Common myeloid progenitor, CD34-positive (primary cell): Measurements from ENCODE around the gene MPPED1.

Source experiments
- CTCF ChIA-PET: fragments of 350-600 bp; sonication (Branson Sonifier 250); formaldehyde crosslinking; loops from one replicate; lab custom pipeline; 2021; ENCODE audit warnings: antibody characterized with exemption; lab: Charles Lee
- POLR2A ChIA-PET: fragments of 350-600 bp; sonication (Branson Sonifier 250); formaldehyde crosslinking; loops from one replicate; lab custom pipeline; 2021; ENCODE audit warnings: antibody characterized with exemption; lab: Charles Lee
- DNase-seq, 3 donors: peaks; one replicate each; pipeline versions ENCODE4 v3.0.0 to v3.0.0-alpha.2; 2013
- H3K27ac ChIP-seq, 2 experiments: 1 replicate in 1 of 2; 2 replicates in 1 of 2; pipeline ENCODE4 v1.7.0; 2013; ENCODE audit warnings: inconsistent platforms in 2 of 2, low read length in 2 of 2, mild to moderate bottlenecking in 2 of 2, low read depth in 1 of 2, moderate library complexity in 1 of 2; ENCODE audit not compliant: severe bottlenecking in 2 of 2, insufficient read depth in 1 of 2, poor library complexity in 1 of 2
- H3K27me3 ChIP-seq, 5 experiments: replicated peaks in 2 of 5; 1 replicate in 3 of 5; 2 replicates in 2 of 5; pipeline versions ENCODE4 v1.6.1 to v1.7.0; 2013; ENCODE audit warnings: low read length in 4 of 5, mild to moderate bottlenecking in 2 of 5, moderate library complexity in 2 of 5, inconsistent platforms in 1 of 5; ENCODE audit not compliant: insufficient read depth in 5 of 5, control insufficient read depth in 4 of 5
- H3K36me3 ChIP-seq, 4 experiments: 1 replicate in 2 of 4; 2 replicates in 2 of 4; pipeline versions ENCODE4 v1.6.1 to v1.7.0; 2013; ENCODE audit warnings: low read length in 3 of 4, control low read depth in 1 of 4, mild to moderate bottlenecking in 1 of 4; ENCODE audit not compliant: control insufficient read depth in 4 of 4, insufficient read depth in 4 of 4
- H3K4me1 ChIP-seq, 4 experiments: 1 replicate in 3 of 4; 2 replicates in 1 of 4; pipeline versions ENCODE4 v1.6.1 to v1.7.1; 2013; ENCODE audit warnings: low read length in 3 of 4, mild to moderate bottlenecking in 3 of 4, control low read depth in 1 of 4, inconsistent platforms in 1 of 4, moderate library complexity in 1 of 4; ENCODE audit not compliant: control insufficient read depth in 4 of 4, insufficient read depth in 4 of 4; ENCODE audit errors: control extremely low read depth in 1 of 4
- H3K4me3 ChIP-seq, 7 experiments: 1 replicate in 4 of 7; 2 replicates in 3 of 7; pipeline versions ENCODE4 v1.5.1 to v1.7.0; 2013; ENCODE audit warnings: mild to moderate bottlenecking in 7 of 7, low read length in 6 of 7, moderate library complexity in 6 of 7, inconsistent platforms in 2 of 7, low read depth in 2 of 7, control low read depth in 1 of 7; ENCODE audit not compliant: insufficient read depth in 4 of 7, control insufficient read depth in 1 of 7; ENCODE audit errors: extremely low read depth in 1 of 7
- H3K9me3 ChIP-seq, 5 experiments: 1 replicate in 4 of 5; 2 replicates in 1 of 5; pipeline versions ENCODE4 v1.6.1 to v1.7.1; 2013; ENCODE audit warnings: low read length in 4 of 5, mild to moderate bottlenecking in 2 of 5, inconsistent platforms in 1 of 5, low read depth in 1 of 5, moderate library complexity in 1 of 5; ENCODE audit not compliant: control insufficient read depth in 4 of 5, insufficient read depth in 2 of 5; ENCODE audit errors: control extremely low read depth in 1 of 5
- WGBS: methylation state at CpG from one replicate; pipeline ENCODE4 v1.1.5; 2013; ENCODE audit not compliant: insufficient coverage; 5-methylcytosine and 5-hydroxymethylcytosine counted together

MPPED1 gene

DNA sequence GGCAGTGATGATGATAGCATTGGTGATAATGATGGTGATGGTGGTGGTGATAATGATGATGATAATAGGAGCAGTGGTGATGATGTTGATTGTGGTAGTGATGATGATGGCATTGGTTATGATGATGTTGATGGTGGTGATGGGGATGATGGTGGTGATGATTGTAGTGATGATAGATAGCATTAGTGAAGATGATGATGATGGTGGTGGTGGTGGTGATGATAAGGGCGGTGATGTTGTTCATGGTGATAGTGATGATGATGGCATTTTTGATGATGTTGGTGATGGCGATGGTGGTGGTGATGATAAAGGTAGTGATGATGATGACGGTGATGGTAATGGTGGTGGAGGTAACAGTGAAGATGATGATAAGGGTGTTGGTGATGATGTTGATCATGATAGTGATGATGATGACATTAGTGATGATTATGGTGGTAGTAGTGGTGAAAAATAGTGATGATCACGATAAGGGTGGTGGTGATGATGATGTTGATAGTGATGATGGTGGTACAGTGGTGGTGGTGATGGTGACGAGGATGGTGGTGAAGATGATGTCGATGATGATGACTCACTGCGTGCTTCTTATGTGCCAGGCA, 93.0 kb downstream of the MPPED1 start:
- Histone ChIP-seq H3K4me1 (no peaks in the 10 kb centered on the region), H3K4me3 (no peak overlapping the region), H3K36me3 (no peaks in the 10 kb centered on the region), H3K9me3 (no peaks in the 10 kb centered on the region), H3K27ac (no peak overlapping the region), H3K27me3 (no peaks in the 10 kb centered on the region)
- DNase-seq = no peak
- 99% methylated on average over 4 of the region's 7 CpGs for WGBS
- POLR2A ChIA-PET = no interaction called here
- CTCF ChIA-PET = no interaction called here

DNA sequence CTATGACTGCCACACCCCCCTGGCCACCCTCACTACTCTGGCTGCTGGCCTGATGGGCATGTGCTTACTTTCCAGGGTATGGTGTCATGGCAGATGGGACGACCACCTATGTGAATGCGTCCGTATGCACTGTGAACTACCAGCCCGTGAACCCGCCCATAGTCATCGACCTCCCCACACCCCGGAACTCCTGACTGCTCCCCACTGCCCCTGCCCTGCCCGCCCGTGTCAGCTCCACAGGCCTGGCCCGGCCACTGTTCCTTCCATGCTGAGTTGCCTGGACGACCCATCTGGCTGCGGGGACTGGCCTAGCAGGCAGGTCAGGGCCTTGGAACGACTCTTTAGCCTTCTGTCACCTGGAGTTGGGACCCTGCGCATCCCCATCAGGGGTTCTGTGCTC, 93.6 kb downstream of the MPPED1 start:
- 95% methylated on average over 14 of the region's 14 CpGs for WGBS
- no peak overlapping the region for H3K27ac ChIP-seq
- POLR2A ChIA-PET = no interaction called here
- H3K9me3 ChIP-seq = no peaks in the 10 kb centered on the region
- no peaks in the 10 kb centered on the region for H3K4me1 ChIP-seq
- CTCF ChIA-PET = no interaction called here
- H3K4me3 ChIP-seq = no peak overlapping the region
- no peaks in the 10 kb centered on the region for H3K36me3 ChIP-seq
- no peak for DNase-seq
- H3K27me3 ChIP-seq = no peaks in the 10 kb centered on the region

DNA sequence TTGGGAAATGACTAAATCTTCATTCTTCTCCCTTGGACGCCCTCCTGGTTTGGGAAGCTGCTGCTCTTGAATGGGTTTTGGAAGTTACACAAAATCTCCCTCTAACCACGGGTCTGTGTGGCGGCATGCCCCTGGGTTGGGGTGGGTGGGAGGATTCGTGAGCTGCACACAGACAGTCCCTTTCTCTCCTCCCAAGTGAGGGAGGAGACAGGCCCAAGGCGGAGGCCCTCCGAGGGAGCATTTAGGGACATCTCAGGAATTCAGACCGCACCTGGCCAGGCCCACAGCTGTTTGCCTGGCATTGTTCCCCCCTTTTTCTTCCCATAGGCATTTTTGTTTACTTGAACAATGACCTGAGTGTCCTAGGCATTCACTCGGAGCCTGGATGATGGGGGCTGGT, 94.1 kb downstream of the MPPED1 start:
- H3K36me3 ChIP-seq = no peaks in the 10 kb centered on the region
- WGBS = 93% methylated on average over 2 of the region's 8 CpGs
- POLR2A ChIA-PET = no interaction called here

DNA sequence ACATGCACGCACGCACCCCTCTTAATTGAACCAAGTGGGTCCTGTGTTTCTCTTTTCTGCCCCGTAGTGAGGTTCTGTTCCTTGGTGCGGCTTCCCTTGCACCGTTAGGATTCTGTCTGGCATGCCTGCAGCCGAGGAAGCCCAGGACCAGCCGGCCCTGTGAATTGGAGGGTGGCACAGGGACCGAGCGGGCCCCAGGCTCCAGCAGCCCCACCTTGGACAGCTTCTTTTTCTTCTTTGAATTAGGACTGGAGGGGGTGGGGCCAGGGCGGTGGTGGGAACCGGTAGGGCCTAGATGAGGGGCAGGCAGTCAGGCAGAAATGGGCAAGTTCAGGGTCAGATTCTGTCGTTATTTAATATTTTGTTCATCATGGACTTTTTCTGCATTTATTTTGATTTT, 94.7 kb downstream of the MPPED1 start:
- no peak overlapping the region for H3K27ac ChIP-seq

More for the DNA sequence above, 94.1 kb downstream of the MPPED1 start:
- Histone ChIP-seq H3K27me3 (no peaks in the 10 kb centered on the region), H3K4me3 (no peak overlapping the region), H3K27ac (no peak overlapping the region), H3K4me1 (no peaks in the 10 kb centered on the region), H3K9me3 (no peaks in the 10 kb centered on the region)
- CTCF ChIA-PET = no interaction called here
- no peak for DNase-seq

DNA sequence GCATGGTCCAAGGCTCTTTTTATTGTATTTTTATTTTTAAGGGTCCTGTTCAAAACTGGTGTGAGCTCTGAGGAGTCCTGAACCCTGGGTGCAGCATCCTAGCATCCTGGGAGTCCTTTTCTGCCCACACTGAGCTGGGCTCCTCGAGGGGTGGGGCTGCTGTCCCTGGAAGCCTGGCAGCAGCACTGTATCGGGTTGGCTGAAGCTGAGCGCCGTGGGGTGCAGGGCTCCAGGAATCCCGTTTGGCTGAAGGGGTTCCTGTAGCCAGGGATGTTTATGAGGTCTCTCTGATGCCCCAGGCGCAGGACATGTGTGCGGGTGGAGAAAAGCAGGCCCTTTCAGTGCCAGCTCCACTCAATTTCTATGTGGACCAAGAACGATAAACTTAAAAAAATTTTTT, 95.4 kb downstream of the MPPED1 start:
- Histone ChIP-seq H3K36me3 (no peaks in the 10 kb centered on the region), H3K4me3 (no peak overlapping the region), H3K27ac (no peak overlapping the region), H3K9me3 (no peaks in the 10 kb centered on the region), H3K4me1 (no peaks in the 10 kb centered on the region), H3K27me3 (no peaks in the 10 kb centered on the region)
- CTCF ChIA-PET = no interaction called here
- 76% methylated on average over 5 of the region's 8 CpGs for WGBS
- DNase-seq = no peak
- POLR2A ChIA-PET = no interaction called here

More for the DNA sequence above, 94.7 kb downstream of the MPPED1 start:
- WGBS = 94% methylated on average over 7 of the region's 12 CpGs
- Histone ChIP-seq H3K9me3 (no peaks in the 10 kb centered on the region), H3K4me3 (no peak overlapping the region), H3K4me1 (no peaks in the 10 kb centered on the region), H3K27me3 (no peaks in the 10 kb centered on the region), H3K36me3 (no peaks in the 10 kb centered on the region)
- ChIA-PET CTCF (no interaction called here), POLR2A (no interaction called here)
- DNase-seq = no peak

DNA sequence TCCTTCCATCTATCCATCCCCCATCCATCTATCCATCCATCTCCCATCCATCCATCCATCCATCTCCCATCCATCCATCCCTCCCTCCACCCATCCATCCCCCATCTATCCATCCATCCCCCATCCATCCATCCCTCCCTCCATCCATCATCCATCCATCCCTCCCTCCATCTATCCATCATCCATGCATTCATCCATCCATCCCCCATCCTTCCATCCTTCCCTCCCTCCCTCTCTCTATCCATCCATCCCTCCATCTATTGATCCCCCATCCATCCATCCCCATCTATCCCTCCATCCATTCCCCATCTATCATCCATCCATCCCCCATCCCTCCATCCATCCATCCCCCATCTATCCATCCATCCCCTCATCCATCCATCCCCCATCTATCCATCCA, 96.7 kb downstream of the MPPED1 start:
- Histone ChIP-seq H3K27ac (no peak overlapping the region), H3K9me3 (no peaks in the 10 kb centered on the region), H3K4me3 (no peak overlapping the region), H3K4me1 (no peaks in the 10 kb centered on the region), H3K36me3 (no peaks in the 10 kb centered on the region), H3K27me3 (no peaks in the 10 kb centered on the region)
- no peak for DNase-seq
- CTCF ChIA-PET = no interaction called here
- POLR2A ChIA-PET = no interaction called here

DNA sequence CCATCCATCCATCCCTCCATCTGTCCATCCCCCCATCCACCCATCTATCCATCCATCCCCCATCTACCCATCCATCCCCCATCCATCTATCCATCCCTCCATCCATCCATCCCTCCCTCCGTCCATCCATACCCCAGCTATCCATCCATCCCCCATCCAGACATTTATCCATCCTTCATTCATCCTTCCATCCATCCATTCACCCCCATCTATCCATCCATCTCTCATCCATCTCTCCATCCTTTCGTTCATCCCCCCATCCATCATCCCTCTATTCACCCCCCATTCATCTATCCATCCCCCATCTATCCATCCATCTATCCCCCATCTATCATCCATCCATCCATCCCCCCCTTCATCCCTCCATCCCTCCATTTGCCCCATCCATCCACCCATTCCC, 97.5 kb downstream of the MPPED1 start:
- DNase-seq = no peak
- POLR2A ChIA-PET = no interaction called here

More for the DNA sequence above, 97.5 kb downstream of the MPPED1 start:
- H3K4me1 ChIP-seq = no peaks in the 10 kb centered on the region
- 86% methylated on average over 2 of the region's 2 CpGs for WGBS
- no peaks in the 10 kb centered on the region for H3K9me3 ChIP-seq
- no peak overlapping the region for H3K4me3 ChIP-seq
- H3K36me3 ChIP-seq = no peaks in the 10 kb centered on the region
- CTCF ChIA-PET = no interaction called here
- H3K27ac ChIP-seq = no peak overlapping the region
- H3K27me3 ChIP-seq = no peaks in the 10 kb centered on the region
